ENCODE results near the gene RFESD. TPM values are rescaled to one million over a fixed set of nuclear protein-coding genes. Genes with fewer than 3 reads are reported as not detected.

The RFESD gene
- total and polyA plus RNA-seq, 10 of the 15 experiments (the other 5 are each of a cell fraction or from before 2014, with no cell fraction given), result 1.9 to 14.7 (median 4.9) TPM

DNA sequence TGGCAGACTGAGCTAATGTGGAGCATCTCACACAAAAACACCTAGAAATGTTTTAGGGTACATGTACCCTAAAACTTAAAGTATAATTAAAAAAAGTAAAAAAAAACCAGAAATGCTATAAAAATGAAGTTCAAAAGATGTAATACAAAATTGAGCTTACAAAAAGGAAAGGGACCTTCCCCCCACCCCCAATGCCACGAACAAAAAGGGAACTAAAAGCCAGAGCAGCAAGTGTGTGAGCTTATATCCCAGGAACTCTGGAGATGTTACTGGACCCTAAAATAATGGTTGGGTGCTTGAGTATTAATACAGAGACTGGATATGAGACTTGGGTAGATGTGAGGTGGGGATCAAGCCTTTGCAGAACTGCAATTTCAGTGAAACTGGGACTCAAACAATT is 25.2 kb downstream of the RFESD start (continued):
- TF ChIP-seq, protein P1, sequence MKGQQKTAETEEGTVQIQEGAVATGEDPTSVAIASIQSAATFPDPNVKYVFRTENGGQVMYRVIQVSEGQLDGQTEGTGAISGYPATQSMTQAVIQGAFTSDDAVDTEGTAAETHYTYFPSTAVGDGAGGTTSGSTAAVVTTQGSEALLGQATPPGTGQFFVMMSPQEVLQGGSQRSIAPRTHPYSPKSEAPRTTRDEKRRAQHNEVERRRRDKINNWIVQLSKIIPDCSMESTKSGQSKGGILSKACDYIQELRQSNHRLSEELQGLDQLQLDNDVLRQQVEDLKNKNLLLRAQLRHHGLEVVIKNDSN (IDR thresholded peaks at IDR 0.05; ENCODE audit: borderline replicate concordance, extremely low read length, insufficient read depth, low read depth, low read length), result no peak
- TF ChIP-seq, protein P2, sequence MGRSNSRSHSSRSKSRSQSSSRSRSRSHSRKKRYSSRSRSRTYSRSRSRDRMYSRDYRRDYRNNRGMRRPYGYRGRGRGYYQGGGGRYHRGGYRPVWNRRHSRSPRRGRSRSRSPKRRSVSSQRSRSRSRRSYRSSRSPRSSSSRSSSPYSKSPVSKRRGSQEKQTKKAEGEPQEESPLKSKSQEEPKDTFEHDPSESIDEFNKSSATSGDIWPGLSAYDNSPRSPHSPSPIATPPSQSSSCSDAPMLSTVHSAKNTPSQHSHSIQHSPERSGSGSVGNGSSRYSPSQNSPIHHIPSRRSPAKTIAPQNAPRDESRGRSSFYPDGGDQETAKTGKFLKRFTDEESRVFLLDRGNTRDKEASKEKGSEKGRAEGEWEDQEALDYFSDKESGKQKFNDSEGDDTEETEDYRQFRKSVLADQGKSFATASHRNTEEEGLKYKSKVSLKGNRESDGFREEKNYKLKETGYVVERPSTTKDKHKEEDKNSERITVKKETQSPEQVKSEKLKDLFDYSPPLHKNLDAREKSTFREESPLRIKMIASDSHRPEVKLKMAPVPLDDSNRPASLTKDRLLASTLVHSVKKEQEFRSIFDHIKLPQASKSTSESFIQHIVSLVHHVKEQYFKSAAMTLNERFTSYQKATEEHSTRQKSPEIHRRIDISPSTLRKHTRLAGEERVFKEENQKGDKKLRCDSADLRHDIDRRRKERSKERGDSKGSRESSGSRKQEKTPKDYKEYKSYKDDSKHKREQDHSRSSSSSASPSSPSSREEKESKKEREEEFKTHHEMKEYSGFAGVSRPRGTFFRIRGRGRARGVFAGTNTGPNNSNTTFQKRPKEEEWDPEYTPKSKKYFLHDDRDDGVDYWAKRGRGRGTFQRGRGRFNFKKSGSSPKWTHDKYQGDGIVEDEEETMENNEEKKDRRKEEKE (IDR thresholded peaks at IDR 0.05), result no peak
- no peak for TF ChIP-seq SREBF1 (IDR thresholded peaks at IDR 0.05; ENCODE audit: low read length)
- no peak for TF ChIP-seq IKZF2 (IDR thresholded peaks at IDR 0.05)
- TF ChIP-seq, protein P3, sequence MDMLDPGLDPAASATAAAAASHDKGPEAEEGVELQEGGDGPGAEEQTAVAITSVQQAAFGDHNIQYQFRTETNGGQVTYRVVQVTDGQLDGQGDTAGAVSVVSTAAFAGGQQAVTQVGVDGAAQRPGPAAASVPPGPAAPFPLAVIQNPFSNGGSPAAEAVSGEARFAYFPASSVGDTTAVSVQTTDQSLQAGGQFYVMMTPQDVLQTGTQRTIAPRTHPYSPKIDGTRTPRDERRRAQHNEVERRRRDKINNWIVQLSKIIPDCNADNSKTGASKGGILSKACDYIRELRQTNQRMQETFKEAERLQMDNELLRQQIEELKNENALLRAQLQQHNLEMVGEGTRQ (IDR thresholded peaks at IDR 0.05; ENCODE audit: borderline replicate concordance, low read depth, low read length), result no peak
- no peak for TF ChIP-seq CEBPB (IDR thresholded peaks at IDR 0.05; ENCODE audit: borderline replicate concordance in 1 of 2, low read depth in 2 of 2, low read length in 2 of 2)
- no peak for TF ChIP-seq ETV6 (conservative IDR thresholded peaks at IDR 0.05 in 1 of 2, IDR thresholded peaks at IDR 0.05 in 1 of 2; ENCODE audit: borderline replicate concordance in 1 of 2, low read depth in 1 of 2)
- TF ChIP-seq POLR2AphosphoS2 (IDR thresholded peaks at IDR 0.05; ENCODE audit: low read depth, low read length), result no peak
- TF ChIP-seq, protein P4, sequence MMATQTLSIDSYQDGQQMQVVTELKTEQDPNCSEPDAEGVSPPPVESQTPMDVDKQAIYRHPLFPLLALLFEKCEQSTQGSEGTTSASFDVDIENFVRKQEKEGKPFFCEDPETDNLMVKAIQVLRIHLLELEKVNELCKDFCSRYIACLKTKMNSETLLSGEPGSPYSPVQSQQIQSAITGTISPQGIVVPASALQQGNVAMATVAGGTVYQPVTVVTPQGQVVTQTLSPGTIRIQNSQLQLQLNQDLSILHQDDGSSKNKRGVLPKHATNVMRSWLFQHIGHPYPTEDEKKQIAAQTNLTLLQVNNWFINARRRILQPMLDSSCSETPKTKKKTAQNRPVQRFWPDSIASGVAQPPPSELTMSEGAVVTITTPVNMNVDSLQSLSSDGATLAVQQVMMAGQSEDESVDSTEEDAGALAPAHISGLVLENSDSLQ (IDR thresholded peaks at IDR 0.05), result no peak
- no peak for TF ChIP-seq EED (IDR thresholded peaks at IDR 0.05; ENCODE audit: low read depth)

Measured in GM12878 (cell line).